SW480 (cell line): ENCODE results near the gene EHBP1.

Experiments used
- DNase-seq: peaks from one replicate; pipeline ENCODE4 v3.0.0-alpha.2; 2016; ENCODE audit warnings: low spot score

The EHBP1 gene

DNA sequence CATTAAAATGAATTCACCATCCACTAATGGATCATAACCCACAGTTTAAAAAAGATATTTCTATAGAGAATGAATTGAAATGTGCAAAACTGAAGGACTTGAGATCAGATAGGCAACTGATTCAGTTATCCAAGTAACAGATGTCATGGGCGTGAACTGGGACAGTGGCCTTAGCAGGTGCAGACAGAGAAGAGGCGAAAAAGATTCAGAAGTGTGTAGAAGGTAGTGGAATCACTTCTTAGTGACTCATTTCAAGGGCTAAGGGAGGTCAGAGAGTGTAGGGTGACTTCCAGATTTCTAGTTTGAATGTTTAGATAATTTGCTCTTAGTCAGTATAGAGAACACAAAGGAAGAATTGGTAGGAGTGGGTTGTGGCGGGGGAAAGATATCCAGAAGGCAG lies 79.7 kb downstream of the EHBP1 start:
- DNase-seq: no peak

DNA sequence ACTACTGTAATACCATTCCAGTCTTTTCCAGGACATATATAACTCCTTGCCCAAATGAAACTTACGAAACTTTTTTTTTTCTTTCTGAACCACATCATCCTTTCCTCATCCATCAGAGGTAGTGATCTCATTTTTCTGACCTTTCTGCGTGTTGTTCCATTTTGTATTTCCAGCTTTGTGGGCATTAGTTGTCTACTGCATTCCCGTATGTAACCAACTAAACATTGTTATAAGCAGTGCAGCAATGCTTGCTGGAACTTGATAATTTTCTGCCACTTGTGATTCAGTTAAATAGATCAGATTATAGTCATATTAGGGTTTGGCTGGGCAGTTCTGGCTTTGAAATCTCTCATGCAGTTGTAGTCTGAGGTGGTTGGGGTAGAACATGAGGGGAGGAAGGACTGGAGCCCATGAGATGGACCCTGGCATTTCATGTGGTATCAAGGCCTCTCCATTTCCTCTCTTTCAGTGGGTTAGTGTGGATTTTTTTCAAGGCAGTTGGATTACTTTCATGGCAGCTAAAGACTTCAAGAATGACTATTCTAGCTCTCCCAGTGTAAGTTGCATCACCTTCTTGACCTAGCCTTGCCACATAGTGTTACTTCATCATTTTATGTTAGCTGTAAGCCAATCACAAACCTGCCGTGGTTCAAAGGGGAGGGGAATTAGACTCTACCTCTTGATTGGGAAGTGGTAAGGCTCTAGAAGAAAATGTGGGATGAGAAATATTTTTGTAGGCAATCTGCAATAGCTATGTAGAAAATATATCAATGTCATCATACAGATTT lies 80.5 kb downstream of the EHBP1 start:
- DNase-seq: no peak

DNA sequence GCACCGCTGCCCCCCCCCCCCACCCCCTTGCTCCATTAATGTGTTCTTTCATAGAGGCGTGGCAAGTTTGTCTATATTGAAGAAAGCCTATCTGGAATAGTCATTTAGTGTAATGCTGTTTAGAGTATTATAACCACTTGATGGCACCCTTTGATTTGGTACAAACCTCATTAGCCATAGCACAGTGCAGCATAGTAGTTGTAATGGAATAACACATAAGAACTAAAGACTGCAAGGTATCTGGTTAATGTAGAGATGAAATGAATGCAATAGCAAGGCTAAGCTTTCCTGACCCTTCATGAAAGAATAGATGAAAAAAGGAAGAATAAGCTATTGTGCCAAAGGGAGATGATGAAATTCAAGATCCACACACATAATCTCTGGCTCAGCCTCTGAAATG lies 81.9 kb downstream of the EHBP1 start:
- peak; percentile 76 for DNase-seq

DNA sequence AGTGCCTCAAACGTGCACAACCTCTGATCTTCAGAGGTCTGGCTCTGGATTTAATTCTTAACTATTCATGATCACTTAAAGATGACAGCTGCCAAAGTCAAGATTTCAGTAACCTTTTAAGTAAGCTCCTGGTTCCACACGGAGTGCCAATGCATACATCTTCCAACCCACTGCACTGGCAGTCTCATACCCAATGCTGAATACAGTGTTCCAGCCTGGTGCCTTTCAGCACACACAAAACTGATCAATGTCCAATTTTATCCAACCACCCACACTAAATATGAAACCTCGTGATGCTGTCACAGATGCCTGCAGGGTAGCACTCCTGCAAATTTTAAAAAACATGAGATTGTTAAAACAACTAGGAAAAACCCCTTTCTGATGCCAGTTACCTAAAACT lies 84.0 kb downstream of the EHBP1 start:
- DNase-seq: no peak

DNA sequence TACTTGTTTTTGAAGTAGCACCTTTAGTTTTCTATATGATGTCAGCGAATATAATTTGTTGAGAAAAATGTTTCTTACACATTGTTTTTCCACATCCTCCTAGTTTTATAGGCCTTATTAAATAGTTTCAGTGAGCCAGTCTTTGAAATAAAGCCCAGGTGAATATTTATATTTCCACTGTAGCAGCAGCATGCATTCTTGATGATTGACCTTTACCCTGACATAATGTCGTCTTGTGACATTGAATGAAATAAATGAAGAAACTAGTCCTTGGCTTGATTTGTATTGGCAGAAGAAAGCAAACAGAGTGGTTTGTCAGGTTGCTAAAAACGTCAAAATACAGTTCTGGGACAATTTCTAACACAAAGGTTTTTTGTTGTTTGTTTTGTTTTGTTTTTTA lies 84.4 kb downstream of the EHBP1 start:
- DNase-seq: no peak

DNA sequence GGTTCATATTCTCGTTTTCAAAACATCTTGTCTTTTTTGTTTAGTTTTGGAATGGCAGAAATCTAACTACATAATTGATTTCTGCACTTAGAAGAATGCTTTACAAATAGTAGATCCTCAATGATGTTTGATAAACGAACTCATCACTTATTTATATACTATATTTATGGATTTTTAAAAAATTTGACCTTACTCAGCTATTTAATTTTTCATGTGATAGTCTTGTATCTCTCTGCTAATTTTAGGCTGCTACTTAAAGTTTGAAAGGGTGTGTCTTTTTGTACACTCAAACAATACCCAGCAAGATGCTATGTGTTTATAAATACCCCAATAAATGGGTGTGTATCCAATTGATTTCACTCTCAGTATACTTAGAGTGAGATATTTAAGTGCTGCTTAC lies 86.9 kb downstream of the EHBP1 start:
- DNase-seq: no peak

DNA sequence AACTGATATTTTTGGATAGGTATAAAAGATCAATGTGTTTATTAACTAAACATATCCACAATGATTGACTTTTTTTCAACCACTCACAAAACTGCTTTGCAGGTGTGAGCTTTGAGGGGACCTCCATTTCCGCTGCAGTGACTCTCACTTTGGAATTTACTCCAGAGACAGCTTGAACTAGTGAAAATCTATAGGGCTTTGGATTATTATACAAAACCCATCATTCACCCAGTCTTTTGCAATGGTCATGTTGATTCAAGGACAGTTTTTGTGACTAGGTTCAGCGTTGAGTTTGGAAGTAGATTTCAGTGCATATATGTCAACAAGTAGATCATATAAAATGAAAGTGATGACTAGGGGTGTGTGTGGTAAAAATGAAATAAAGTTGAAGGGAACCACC lies 87.7 kb downstream of the EHBP1 start:
- DNase-seq: no peak

DNA sequence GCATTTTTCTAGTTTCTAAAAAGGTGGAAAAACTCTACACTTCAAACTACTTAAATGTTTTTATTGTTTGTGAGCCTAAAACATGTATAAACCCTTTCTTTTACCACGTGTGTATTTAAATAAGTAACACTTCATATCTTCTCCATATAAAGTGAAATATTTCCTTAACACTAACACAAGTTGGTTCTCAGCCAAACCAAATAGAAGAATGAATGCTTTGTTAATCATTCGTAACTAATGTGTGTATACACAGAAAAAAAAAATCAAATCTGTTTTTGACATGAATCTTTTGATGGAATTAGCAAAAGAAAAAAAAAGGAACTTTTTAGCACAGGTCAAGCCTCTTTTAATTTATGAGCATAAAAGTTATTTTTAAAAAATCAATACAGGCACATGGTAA lies 89.3 kb downstream of the EHBP1 start:
- no peak for DNase-seq

DNA sequence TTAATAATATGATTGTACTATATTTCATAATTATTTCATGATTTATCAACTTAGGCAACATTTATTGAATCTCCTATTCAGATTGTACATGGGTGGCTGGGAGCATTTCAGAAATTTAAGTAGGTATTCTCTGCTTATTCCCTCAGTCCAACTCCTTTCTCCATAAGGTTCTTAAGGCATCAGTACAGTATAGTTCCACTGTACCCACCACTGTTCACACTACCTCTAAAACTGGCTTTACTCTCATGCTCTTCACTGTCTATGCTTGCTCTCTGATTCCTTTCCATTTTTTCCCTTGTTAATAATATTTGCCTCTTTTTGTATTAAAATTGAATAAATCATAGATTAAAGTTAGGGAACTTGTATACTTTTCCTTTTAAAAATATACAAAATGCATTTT lies 89.8 kb downstream of the EHBP1 start:
- no peak for DNase-seq

DNA sequence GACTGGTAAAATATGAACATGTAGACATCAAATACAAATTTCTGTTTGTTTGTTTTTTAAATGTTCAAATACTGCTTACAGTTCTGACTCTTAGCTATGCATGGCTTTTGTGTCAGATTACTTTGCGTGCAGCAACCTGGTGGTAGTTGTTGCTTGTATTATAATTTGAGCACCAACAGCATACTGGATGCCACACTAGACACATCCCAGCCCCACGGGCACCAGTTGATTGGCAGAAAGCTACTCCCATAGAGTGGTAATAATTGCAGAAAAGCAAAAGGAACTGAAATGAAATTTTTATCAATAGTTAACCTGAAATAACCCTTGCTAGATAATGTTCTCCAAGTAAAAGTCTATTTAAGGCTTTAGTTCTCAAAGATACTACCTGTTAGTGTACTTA lies 91.6 kb downstream of the EHBP1 start:
- DNase-seq: no peak

DNA sequence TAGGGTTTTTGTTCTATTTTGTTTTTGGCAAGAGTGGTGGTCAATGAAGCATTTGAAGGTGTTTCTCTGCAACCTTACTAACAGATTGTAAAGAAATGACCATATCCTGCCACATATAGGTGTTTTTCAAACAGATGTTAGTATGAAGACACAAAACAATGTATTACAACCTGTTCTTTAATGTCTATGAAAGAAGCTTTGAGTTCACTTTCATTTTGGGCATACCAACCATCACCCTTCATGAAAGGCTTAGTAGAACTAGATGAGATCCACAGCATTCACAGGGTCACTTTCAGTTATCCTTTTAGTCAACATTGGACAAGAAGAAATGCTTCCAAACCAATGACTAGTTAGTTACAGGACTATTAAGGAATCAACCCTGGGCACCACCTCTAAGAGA lies 95.1 kb downstream of the EHBP1 start:
- no peak for DNase-seq

DNA sequence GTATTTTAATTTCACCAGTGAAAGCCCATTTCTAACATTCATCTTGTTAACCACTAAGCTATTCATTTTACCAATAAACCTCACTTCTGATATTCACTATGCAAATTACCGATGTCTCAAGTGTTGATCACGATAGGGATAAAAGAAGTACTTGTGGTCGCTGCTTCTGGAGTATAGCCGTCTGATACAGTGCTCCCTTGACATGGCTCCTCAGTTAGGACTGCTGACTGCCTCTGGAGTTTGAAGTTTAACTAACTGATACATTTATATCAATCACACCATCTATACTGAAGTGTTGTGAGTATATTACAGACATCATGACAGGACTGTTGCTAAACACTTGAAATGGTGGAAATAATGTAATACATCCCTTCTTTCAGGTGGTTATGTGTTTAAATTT lies 95.6 kb downstream of the EHBP1 start:
- no peak for DNase-seq

DNA sequence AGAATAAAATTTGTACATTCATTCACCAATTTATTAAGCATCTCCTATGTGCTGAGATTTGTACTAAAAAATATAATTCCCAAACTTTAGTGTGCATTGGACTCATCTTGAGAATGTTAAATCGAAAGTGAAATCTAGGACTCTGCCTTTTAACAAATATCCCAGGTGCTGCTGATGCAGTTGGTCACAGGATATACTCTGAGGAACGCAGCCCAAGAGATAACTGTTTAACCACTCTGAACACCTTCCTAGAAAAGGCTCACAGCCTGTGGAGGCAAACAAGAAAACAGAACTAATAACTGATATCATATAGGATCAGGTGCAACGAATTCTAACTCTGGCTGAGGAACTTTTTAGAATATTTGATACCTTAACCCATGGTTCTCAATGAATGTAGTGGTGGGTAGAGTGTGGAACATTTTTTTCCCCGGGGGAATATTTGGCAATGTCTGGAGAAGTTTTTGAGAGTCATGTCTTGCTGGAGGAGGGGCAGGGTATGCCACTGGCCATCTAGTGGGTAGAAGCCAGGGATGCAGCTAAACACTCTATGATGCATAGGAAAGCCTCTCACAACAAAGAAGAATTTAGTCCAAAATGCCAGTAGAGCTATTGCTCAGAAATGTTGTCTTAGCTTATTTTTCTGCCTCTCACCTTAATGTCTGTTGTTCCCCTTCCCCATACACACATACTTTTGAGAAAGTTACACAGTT lies 96.5 kb downstream of the EHBP1 start:
- DNase-seq: no peak

DNA sequence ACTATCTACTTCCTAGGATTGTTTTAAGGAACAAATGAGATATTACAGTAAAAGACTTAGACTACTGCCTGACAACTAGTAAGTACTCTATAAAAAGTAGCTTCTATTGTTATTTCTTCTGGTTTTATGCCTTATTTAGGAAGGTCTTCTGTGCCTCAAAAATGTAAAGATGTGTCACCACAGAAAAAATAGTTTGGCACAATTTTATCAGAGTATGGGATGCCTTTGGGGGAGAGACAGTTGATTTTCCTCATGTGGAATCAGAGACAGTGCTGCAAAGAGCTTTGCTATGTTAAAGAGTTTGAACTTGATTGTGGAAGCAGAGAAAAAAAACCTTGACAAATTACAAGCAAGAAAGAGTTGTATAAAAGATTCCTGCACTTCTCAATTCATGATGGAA lies 98.4 kb downstream of the EHBP1 start:
- no peak for DNase-seq

DNA sequence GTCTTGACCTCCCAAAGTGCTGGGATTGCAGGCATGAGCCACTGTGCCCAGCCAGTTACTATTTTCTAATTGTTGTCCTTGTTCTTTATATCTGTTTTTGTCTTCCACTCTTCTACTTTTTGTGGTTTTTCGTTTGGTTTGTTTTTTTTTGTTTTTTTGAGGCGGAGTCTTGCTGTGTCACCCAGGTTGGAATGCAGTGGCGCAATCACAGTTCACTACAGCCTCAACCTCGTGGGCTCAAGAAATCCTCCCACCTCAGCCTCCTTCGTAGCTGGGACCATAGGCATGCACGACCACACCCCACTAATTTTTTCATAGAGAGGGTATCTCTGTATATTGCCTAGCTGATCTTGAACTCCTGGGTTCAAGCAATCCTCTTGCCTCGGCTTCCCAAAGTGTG lies 100.7 kb downstream of the EHBP1 start:
- no peak for DNase-seq

DNA sequence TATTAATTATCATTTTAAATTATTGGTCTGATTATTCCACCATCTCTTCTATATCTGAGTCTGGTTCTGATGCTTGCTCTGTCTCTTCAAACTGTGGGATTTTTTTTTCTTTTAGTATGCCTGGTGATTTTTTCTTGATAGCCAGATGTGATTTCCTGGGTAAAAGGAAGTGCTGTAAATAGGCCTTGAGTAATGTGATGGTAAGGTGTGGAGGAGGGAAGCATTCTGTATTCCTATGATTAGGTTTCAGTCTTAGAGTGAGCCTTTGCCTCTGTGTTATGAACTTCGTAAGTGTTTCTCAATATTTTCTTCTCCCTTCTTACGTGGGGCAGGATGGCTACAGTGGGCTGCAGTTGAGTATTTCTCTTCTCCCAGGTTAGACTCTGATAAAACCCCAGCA lies 103.0 kb downstream of the EHBP1 start:
- DNase-seq: no peak

DNA sequence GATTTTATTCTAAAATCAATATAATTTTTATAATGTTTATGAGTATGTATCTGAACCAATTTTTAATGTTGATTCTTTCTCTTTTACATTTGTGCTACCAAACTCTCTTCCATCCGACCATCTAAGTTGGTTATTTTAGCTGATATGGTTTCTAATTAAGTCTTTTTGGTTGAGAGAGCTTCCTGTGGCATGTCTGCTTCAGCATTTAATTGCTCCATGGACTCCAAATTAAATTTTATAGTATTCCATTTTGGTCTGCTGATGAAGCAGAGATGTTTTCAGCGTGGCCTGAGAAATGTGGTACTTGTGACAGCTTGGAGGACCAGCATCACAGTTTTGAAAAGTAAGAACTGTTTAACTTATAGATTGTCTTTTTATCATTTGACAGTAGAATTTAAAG lies 105.6 kb downstream of the EHBP1 start:
- no peak for DNase-seq

DNA sequence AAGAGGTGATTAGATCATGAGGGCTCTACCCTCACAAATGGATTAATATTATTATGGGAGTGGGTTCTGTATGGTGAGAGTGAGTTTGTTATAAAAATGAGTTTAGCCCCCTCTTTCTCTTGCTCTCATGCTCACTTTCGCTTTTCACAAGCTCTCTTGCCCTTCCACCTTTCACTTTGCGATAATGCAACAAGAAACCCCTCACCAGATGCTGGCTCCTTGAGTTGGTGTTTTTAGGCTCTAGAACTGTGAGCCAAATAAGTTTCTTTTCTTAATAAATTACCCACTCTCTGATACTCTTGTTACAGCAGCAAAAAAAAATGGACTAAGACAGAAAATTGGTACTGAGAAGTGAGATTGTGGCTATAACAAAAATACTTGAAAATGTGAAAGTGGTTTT lies 106.5 kb downstream of the EHBP1 start:
- DNase-seq: no peak

DNA sequence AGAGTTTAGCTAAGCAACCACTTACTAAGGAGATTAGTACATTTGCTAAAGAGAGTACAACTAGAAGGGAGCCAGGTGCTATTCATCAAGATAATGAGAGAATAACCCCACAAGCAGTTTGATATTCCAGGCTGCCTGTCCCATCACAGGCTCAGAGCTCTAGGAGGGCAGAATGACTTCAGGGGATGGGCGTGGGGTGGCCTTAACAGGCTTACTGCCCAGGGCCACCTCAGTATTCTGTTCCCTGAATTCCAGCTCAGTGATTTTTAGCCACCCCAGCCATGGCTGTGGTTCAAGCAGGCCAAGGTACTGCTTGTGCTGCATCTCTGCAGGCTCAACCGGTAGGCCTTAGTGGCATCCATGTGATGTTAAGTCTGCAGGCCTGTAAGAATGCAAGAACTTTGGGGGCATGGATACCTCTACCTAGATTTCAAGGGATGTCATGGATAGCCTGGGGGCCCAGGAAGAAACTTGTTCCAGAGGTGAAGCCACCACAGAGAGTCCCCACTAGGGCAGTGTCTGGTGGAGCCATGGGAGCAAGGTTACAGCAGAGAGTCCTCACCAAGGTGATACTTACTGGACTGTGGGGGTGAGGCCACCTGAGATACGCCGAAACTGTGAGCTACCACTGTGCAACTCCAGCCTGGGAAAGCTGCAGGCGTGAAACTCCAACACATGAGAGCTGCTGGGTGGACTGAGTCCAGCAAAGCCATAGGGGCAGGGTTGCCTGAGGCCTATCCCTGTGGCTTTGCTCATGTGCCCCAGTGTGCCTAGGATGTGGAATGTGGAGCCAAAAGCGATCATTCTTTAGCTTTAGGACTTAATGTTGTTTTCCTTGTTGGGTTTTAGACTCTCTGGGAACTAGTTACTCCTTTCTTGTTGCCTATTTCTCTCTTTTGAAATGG lies 107.7 kb downstream of the EHBP1 start:
- DNase-seq: no peak

DNA sequence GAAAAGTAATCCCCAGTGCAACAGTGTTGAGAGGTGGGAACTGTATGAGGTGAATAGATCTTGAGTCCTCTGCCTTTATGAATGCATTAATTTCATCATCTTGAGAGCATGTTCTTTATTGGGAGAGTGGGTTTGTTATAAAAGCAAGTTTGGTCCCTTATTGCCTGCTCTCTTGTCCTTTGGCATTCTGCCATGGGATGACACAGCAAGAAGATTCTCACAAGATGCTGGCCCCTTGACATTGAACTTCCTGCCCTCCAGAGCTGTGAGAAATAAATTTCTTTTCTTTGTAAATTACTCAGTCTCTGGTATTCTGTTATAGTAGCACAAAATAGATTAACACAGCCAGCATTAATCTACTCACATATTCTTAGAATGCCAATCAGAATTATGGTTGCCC lies 108.6 kb downstream of the EHBP1 start:
- no peak for DNase-seq

DNA sequence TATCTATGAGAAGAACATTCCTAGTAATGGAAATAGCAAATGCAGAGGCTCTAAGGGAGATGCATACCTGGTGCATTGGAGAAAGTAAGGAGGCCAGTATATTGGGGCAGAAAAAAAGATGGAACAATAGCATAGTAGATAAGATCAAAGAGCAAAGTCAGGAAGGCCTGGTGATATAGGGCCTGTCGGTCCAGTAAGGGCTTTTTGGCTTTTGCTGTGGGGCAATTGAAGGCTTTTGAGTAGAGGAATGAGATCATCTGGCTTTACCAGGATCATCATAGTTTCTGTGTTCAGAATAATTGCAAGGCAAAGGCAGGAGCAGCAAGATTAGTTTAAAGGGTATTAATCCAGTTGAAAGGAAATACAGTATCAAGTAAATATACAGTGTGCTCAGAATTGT lies 111.8 kb downstream of the EHBP1 start:
- DNase-seq: no peak

DNA sequence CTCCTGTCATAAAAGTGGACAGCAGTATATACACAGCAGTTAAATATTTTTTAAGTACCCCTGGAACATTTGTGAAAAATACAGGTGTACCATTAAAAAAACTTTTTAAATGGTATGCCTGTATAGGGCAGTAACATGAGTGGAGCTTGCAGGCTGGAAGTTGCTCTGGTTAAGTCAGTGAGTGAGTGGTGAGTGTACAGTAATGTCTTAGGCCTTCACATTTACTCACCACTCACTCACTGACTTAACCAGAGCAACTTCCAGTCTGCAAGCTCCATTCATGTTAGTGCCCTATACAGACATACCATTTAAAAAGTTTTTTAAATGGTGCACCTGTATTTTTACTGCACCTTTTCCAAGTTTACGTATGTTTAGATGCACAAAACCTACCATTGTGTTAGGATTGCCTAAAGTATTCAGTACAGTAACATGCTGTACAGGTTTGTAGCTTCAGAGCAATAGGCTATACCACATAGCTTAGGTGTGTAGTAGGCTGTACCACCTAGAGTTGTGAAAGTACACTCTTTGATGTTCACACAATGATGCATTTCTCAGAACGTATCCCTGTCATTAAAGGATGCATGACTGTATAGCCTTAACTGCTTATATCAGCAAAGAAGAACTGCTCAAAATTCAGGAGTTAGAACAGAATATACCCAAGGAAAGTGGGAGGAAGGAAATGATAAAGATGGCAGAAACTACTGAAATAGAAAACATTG lies 112.6 kb downstream of the EHBP1 start:
- no peak for DNase-seq
